Osteocyte (in vitro differentiated cells): ENCODE measurements around the gene GALNTL6. TPM values are rescaled to one million over a fixed set of nuclear protein-coding genes. Genes with fewer than 3 reads are reported as not detected.

ENCODE experiments used
- DNase-seq: peaks from one replicate; pipeline ENCODE4 v3.0.0; 2021; ENCODE audit warnings: mixed read lengths; ENCODE audit not compliant: unreplicated experiment; ENCODE audit errors: extremely low spot score
- H3K27ac Mint-ChIP-seq: one replicate; pipeline ENCODE4 v1.8.0; 2021; ENCODE audit warnings: mild to moderate bottlenecking, mixed read lengths; ENCODE audit not compliant: unreplicated experiment
- H3K27me3 Mint-ChIP-seq: one replicate; pipeline ENCODE4 v1.8.0; 2021; ENCODE audit warnings: mixed read lengths; ENCODE audit not compliant: unreplicated experiment
- H3K36me3 Mint-ChIP-seq: one replicate; pipeline ENCODE4 v1.8.0; 2021; ENCODE audit warnings: mixed read lengths; ENCODE audit not compliant: unreplicated experiment
- H3K4me1 Mint-ChIP-seq: one replicate; pipeline ENCODE4 v1.8.0; 2021; ENCODE audit warnings: mixed read lengths; ENCODE audit not compliant: unreplicated experiment
- H3K4me3 Mint-ChIP-seq: one replicate; pipeline ENCODE4 v1.8.0; 2021; ENCODE audit warnings: mild to moderate bottlenecking, moderate library complexity, mixed read lengths; ENCODE audit not compliant: unreplicated experiment
- H3K9me3 Mint-ChIP-seq: one replicate; pipeline ENCODE4 v1.8.0; 2021; ENCODE audit warnings: mixed read lengths; ENCODE audit not compliant: unreplicated experiment
- CTCF ChIP-seq: fragments of 200-600 bp; sonication (generic); IDR thresholded peaks from 2 replicates; pipeline ENCODE4 v1.5.0; 2021; ENCODE audit warnings: antibody characterized with exemption, mild to moderate bottlenecking, moderate library complexity
- total RNA-seq: library from RNA; stranded (reverse); gene quantifications from 2 replicates; pipeline ENCODE4 v1.2.1, GENCODE V29; 2021

GALNTL6 gene
- total RNA-seq, 1 donor from 2014 or later, result not detected

- Mint-ChIP-seq H3K27ac (no peak overlapping the region), H3K4me1 (peaks cover 12% of the 10 kb centered on the region), H3K36me3 (no peaks in the 10 kb centered on the region), H3K9me3 (no peaks in the 10 kb centered on the region), H3K27me3 (no peaks in the 10 kb centered on the region), H3K4me3 (no peak overlapping the region)
- DNase-seq, result no peak
- TF ChIP-seq CTCF, result no peak
Observed at GRCh38 chr4:172826861-172827260, 1013.7 kb downstream of the GALNTL6 start.

GRCh38 chr4:172830295-172830764 lies 1017.1 kb downstream of the GALNTL6 start:
- DNase-seq, result no peak
- TF ChIP-seq CTCF, result peak; percentile 62
- H3K36me3 Mint-ChIP-seq, result no peaks in the 10 kb centered on the region
- H3K4me1 Mint-ChIP-seq, result peaks cover 12% of the 10 kb centered on the region
- no peak overlapping the region for H3K4me3 Mint-ChIP-seq
- H3K27me3 Mint-ChIP-seq, result no peaks in the 10 kb centered on the region
- H3K27ac Mint-ChIP-seq, result no peak overlapping the region
- H3K9me3 Mint-ChIP-seq, result no peaks in the 10 kb centered on the region

- Mint-ChIP-seq H3K4me3 (no peak overlapping the region), H3K9me3 (no peaks in the 10 kb centered on the region), H3K36me3 (no peaks in the 10 kb centered on the region), H3K27me3 (no peaks in the 10 kb centered on the region), H3K27ac (no peak overlapping the region), H3K4me1 (peaks cover 18% of the 10 kb centered on the region)
- no peak for TF ChIP-seq CTCF
- DNase-seq, result no peak
Observed at GRCh38 chr4:172836661-172837060, 1023.5 kb downstream of the GALNTL6 start.

- Mint-ChIP-seq H3K9me3 (no peaks in the 10 kb centered on the region), H3K4me3 (no peak overlapping the region), H3K27me3 (no peaks in the 10 kb centered on the region), H3K36me3 (no peaks in the 10 kb centered on the region), H3K4me1 (peaks cover 18% of the 10 kb centered on the region), H3K27ac (no peak overlapping the region)
- no peak for DNase-seq
- TF ChIP-seq CTCF, result no peak
Observed at GRCh38 chr4:172838111-172838510, 1024.9 kb downstream of the GALNTL6 start.

GRCh38 chr4:172838943-172839342 lies 1025.7 kb downstream of the GALNTL6 start:
- Mint-ChIP-seq H3K4me1 (peaks cover 21% of the 10 kb centered on the region), H3K27ac (no peak overlapping the region), H3K4me3 (no peak overlapping the region), H3K36me3 (no peaks in the 10 kb centered on the region), H3K9me3 (no peaks in the 10 kb centered on the region), H3K27me3 (no peaks in the 10 kb centered on the region)
- DNase-seq, result no peak
- no peak for TF ChIP-seq CTCF
